M059J (cell line): ENCODE data around the gene POGLUT2. TPM values are rescaled to one million over a fixed set of nuclear protein-coding genes. Genes with fewer than 3 reads are reported as not detected.
A peak's percentile ranks its signal among the peaks of the same experiment; 100 is the strongest.

Source experiments
- DNase-seq: peaks from one replicate; pipeline ENCODE4 v3.0.0-alpha.2; 2012; ENCODE audit warnings: low read depth
- total RNA-seq: library from RNA; depleted of rRNA; stranded (reverse); fragments of >200 nt; shearing (Covaris generic); gene quantifications from 2 replicates; pipeline ENCODE4 v1.2.3, GENCODE V29; 2014; rRNA removed

The POGLUT2 gene
- total RNA-seq, 1 experiment from 2014 or later: 25.1 TPM

GRCh38 chr13:102769679-102770078 lies 29.1 kb downstream of the POGLUT2 start:
- DNase-seq: peak; percentile 6

GRCh38 chr13:102768909-102769308 lies 29.9 kb downstream of the POGLUT2 start:
- no peak for DNase-seq

GRCh38 chr13:102763741-102764140 lies 35.0 kb downstream of the POGLUT2 start:
- DNase-seq: no peak

- DNase-seq: no peak
Observed at GRCh38 chr13:102761071-102761470, 37.7 kb downstream of the POGLUT2 start.

- no peak for DNase-seq
Observed at GRCh38 chr13:102758842-102759241, 39.9 kb downstream of the POGLUT2 start.

- DNase-seq: no peak
Observed at GRCh38 chr13:102757006-102757405, 41.8 kb downstream of the POGLUT2 start.

- no peak for DNase-seq
Observed at GRCh38 chr13:102751886-102752285, 46.9 kb downstream of the POGLUT2 start.

- no peak for DNase-seq
Observed at GRCh38 chr13:102742506-102742905, 56.3 kb downstream of the POGLUT2 start.

- DNase-seq: no peak
Observed at GRCh38 chr13:102742101-102742500, 56.7 kb downstream of the POGLUT2 start.

Other genes with a start within 250 kb of the POGLUT2 start
- gene TPP2, start 202.0 kb downstream of the POGLUT2 start, total RNA-seq: 27.2 and 34.4 TPM in 2 replicates
- not detected in 2 replicates for gene METTL21C, start 103.9 kb downstream of the POGLUT2 start, total RNA-seq
- 51.5 and 56.2 TPM in 2 replicates for gene TEX30, start 25.2 kb downstream of the POGLUT2 start, total RNA-seq
- 7.0 and 10.1 TPM in 2 replicates for gene BIVM, start 143 bp upstream of the POGLUT2 start, total RNA-seq
- gene ERCC5, start 47.1 kb upstream of the POGLUT2 start, total RNA-seq: 33.8 and 39.5 TPM in 2 replicates